HG03378 (cell line): Measurements from ENCODE around the gene ZNF587B.
"Not testable (repeated sequence)": the region's sequence is repeated elsewhere in the genome, so short reads cannot be mapped to it uniquely, and the experiment has no call there.

Source experiments
- ATAC-seq: cut with Tn5 transposase; IDR thresholded peaks from one replicate; pipeline ENCODE4 v1.9.1; 2021; ENCODE audit warnings: mild to moderate bottlenecking, moderate library complexity; ENCODE audit not compliant: unreplicated experiment

Gene ZNF587B

DNA sequence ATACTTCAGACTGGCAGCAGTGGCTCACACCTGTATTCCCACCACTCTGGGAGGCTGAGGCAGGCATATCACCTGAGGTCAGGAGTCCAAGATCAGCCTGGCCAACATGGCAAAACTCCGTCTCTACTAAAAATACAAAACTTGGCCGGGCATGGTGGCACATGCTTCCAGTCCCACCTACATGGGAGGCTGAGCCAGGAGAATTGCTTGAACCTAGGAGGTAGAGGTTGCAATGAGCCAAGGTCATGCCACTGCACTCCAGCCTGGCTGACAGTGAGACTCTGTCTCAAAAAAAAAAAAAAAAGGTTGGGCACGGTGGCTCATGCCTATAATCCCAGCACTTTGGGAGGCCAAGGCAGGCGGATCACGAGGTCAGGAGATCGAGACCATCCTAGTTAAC is 39.6 kb downstream of the ZNF587B start:
- not testable (repeated sequence) for ATAC-seq

DNA sequence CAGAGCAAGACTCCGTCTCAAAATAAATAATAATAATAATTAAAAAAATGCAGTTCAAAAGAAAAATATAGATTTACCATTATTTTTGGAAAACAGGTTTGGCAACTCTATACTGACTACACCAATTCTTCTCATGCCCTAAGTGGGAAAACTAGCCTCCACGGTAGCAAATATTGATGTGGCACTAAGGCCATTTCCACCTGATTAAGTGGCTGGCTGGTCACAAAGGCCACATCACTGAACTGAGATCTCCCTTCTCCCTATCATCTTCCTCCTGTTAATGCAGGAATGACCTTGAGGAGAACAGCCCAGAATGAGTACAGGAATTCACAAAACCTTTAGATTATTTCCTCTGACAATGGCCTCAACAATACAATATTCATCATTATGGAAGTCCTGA is 40.1 kb downstream of the ZNF587B start:
- ATAC-seq, result no peak

DNA sequence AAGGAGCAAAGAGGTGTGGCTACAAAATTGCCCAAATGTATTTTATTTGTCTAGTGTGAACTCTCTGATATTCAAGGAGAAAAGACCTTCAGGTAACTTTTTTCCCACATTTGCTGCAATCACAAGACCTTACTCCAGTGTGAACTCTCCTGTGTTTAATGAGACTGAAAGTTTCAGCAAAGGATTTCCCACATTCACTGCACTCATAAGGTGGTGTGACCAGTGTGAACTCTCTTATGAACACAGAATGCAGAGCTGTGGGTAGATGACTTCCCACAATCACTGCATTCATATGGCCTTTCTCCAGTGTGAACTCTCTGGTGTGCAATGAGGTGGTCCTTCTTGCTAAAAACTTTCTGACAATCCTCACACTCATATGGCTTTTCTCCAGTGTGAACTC is 42.4 kb downstream of the ZNF587B start:
- ATAC-seq, result no peak

- not testable (repeated sequence) for ATAC-seq
Measured at GRCh38 chr19:57873883-57874799, 44.0 kb downstream of the ZNF587B start.

DNA sequence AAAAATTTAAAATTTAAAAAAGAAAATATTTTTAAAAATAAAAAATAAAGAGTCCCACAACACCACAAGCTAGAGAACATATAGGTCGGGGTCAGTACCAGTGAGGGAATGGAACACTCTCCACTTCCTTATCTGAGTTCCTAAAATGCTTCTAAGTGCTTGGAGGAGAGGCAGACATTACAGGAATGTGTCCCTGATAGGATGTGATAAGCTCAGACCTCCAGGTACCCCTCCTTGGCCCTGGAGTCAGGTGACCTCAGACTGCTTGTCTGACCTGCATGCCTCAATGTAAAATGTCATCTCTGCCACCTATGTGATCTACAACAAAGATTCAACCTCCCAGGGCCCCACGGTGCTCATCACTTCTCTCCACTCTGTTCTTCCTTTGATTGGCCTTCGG is 55.9 kb downstream of the ZNF587B start:
- no peak for ATAC-seq

- ATAC-seq, result no peak
Measured at GRCh38 chr19:57887195-57887941, 57.3 kb downstream of the ZNF587B start.

- ATAC-seq, result peak; percentile 3
Measured at GRCh38 chr19:57888107-57888559, 58.0 kb downstream of the ZNF587B start.

GRCh38 chr19:57888560-57889231 is 58.6 kb downstream of the ZNF587B start, which contains the start of gene ZNF814:
Gene ZNF814 (minus strand): TSS chr19:57889037. CDS start chr19:57888802, 235 bp downstream.
- ATAC-seq, result peak; percentile 76

GRCh38 chr19:57890706-57891105 is 60.6 kb downstream of the ZNF587B start:
- not testable (repeated sequence) for ATAC-seq
